NCI-H82 treated with DMSO at 0.1 percent for 48 hours (cell line): ENCODE measurements around the gene SIGLEC7.
"Not testable (repeated sequence)": the region's sequence is repeated elsewhere in the genome, so short reads cannot be mapped to it uniquely, and the experiment has no call there.

Experiments
- DNase-seq: peaks from one replicate; lab custom pipeline; 2025; ENCODE audit not compliant: unreplicated experiment; lab: John Stamatoyannopoulos, UW

SIGLEC7 gene

DNA sequence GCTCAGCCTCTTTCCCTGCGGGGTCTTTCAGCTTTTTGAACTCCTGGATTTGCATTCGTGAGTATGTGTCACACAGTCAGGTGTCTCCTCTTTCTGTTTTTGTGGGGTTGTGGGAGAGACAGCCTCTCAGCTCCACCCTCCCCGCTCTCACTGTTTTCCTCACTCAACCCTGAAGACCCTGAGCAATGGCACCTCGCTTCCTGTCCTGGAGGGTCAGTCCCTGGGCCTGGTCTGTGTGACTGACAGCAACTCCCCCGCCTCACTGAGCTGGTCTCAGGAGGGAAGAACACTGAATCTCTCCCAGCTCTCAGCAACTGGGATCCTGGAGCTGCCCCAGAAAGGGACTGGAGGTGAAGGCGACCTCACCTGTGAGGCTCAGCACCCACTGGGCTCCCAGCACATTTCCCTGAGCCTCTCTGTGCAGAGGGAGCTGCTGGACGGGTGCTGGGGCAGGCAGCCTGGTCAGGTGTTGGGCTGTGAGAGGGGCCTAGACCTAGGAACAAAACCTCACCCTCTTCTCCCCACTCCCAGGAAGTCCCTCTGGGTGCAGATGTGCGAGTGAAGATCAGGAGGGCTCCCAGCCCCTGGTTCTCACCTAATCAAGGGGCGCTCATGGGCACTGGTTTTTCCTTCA, 4.2 kb upstream of the SIGLEC7 start:
- DNase-seq: no peak

DNA sequence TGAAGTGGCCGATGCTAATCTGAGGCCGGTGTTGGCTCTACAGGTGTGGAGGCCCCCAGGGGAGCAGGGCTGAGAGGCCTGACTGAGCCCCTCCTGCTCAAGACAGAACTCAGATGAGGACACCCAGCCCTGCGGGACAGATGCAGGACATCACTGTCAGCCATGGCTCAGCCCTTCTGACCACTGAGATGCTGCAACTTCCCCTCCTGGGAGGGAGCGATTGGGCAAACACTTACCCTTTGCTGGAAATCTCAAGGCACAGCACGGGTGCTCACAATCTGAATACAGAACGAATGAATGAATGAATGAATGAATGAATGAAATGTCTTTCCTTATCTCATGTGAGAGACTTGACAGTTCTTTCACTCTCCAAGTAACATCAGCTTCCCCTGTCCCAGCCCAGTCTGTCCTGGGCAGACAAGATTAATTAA, 3.5 kb upstream of the SIGLEC7 start:
- DNase-seq: no peak

DNA sequence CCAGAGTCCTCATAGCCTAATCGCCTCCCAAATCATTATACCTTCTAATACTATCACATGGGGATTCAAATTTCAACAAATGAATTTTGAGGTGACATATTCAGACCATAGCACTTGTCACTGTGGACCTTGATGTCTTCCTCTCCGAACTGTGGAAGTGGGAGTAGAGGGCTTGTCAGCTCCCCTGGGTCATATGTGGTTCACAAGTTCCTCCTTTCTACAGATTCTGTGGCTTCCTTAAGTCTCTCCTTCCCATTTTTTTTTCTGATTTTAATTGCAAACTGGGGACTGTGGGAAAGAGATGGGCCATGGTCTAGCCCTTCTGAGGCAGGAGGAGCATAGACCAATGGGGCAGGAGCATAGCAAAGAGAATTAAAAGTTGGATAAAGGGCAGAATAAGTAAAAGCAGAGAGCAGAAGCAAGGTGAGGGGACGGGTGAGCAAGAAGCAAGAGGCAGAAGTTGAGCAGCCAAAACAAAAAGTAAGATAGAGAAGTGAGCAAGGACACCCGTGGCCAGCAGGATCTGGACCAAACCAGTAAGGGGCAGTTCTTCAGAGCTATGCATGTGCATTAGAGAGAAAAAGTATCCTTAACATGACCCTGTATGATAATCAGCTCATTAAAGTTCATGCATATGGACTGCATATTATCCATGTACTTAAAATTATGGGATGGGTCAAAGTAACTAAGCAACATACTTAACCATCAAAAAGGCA, 2.6 kb upstream of the SIGLEC7 start:
- DNase-seq: no peak

DNA sequence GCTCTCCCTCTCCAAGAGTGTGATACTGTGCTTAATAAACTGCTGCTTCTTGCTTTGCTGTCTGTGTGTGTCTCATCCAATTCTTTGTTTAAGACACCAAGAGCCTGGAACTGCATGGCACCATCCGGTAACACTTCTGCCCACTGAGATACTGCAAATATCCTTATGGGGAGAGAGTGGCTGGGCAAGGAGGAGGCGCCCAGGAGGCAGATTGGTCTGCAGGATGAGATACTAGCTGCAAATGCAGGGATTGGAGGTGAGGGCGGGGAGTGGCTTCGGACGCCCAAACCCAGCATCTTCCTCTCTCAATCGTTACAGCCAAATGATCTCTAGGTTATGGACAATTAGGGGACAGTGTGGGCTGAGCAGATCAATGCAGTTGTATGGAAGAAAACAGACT, 1.7 kb upstream of the SIGLEC7 start:
- DNase-seq: no peak

DNA sequence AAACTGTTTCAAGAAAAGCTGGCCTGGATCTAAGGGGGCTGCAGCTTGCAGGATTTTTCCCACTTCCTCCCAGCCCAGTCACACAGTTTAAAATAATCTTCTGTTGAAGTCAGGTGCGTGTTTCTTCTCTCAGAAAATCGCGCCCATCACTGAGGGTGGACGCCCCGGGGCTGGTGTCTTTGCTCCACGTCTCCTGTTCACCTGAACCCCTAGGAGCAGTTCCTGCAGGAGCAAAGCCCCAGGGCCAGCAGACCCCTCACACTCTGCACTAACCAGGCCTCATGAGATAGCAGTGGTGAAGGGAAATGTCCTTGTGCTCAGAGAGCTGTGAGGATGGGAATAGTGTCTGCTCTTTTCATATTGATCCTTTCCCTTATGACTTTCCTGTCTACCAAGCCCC, 920 bp upstream of the SIGLEC7 start:
- no peak for DNase-seq

DNA sequence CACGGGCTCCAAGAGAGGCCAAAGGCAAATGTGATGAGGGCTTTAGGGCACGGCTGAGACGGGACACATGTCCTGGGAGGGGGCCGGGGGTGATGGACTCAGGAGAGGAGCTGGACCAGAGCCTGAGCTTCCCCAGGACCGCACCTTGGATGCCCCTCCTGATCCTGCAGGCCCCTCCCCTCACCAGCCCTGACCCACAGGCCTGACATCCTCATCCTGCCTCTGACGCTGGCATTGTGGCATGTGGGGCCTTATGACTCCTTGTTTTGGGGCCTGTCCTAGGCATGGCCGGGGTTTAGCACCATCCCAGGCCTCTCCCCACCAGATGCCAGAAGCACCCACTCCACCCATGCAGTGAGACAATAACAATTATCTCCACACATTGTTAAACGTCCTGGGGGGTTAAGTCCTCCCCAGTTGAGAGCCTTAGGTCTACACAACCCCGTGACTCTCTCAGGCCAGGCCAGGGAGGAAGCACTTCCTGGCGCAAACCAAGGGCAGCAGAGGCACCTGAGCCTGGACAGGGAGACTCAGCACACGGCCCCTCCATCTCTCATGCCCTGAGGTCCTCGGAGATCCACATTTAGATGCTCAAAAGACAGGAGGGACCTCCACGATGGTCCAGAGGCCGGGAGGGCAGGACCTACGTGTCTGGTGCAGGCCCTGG, 841 bp downstream of the SIGLEC7 start:
- not testable (repeated sequence) for DNase-seq

DNA sequence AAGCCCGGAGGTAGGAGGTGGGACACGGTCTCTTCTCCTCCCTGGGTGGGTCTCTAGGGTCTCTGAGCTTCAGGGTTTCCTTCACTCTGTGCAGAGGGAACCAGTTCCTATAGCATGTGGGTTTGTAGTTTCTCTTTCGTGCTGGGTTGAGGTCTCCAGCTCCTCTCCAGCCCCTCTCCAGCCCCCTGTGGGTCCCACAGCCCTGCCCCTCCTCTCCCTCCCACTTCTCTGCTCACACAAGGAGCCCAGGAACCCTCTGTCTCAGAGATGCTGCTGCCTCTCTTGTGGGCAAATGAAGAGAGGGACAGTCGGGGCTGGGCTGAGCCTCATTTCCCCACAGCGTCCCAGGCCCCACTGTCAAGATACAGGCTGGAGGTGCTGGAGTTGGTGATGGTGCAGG, 1.4 kb downstream of the SIGLEC7 start:
- no peak for DNase-seq

DNA sequence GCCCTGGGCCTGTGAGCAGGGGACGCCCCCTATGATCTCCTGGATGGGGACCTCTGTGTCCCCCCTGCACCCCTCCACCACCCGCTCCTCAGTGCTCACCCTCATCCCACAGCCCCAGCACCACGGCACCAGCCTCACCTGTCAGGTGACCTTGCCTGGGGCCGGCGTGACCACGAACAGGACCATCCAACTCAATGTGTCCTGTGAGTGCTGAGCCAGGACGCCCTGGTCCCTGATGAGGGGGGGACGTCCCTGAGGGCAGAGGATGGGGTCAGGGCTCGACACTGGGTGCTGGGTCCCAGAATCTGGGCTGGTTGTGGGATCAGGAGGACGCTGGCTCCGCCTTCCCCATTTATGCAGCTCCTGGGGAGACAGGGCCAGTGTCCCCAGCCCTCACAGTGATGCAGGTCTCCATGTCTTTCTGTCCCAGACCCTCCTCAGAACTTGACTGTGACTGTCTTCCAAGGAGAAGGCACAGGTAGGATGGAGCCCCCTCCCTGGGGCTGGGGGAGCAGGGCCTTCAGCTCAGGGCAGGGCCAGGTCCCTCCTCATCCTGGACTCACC, 2.5 kb downstream of the SIGLEC7 start:
- no peak for DNase-seq

DNA sequence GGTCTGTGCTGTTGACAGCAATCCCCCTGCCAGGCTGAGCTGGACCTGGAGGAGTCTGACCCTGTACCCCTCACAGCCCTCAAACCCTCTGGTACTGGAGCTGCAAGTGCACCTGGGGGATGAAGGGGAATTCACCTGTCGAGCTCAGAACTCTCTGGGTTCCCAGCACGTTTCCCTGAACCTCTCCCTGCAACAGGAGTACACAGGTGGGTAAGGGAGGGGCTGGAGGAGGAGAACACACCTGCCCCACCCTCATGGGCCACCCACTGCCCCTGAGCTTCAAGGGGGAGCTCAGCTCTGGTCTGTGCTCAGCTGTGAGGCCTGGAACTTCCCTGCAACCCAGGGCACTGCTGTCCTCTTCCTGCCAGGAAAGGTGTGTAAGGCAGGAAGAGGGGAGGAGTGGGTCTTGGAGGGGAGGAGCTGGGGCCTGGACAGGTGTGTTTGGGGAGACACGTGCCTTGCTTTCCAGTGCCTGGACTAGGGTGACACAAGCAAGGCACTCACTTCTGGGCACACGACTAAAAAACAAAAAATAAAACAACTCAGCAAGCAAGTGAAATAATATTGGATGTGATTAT, 3.9 kb downstream of the SIGLEC7 start:
- no peak for DNase-seq

DNA sequence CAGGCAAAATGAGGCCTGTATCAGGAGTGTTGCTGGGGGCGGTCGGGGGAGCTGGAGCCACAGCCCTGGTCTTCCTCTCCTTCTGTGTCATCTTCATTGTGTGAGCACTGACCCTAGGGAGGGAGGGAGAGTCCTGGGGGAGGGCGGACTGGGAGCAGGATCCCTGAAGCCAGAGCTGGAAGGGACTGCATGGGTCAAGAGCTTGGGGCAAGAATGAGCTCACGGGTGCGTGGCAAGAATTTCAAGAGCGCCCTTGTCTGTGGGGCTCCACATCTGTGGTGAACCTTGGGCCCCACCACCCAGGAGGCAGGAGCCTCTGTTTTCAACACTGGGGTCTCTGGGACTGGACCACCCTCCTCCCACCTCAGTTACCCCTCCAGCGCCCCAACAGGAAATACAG, 4.7 kb downstream of the SIGLEC7 start:
- DNase-seq: no peak

DNA sequence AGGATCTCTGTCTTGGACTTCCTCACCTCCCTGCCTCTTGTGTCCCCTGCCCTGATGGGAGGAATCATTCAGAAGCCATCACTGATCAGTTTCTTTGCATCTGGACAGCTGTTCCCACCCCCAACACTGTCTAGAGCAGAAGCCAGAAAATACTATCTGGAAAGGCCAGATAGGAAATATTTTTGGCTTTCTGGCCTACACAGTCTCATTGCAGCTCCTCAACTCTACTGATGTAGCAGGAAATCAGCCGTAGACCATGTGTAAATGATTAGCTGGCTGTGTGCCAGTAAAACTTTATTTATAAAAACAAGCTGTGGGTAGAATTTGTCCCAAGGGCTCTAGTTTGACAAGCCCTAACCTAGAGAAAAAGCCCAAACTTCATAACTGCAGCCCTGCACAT, 5.6 kb downstream of the SIGLEC7 start:
- no peak for DNase-seq

DNA sequence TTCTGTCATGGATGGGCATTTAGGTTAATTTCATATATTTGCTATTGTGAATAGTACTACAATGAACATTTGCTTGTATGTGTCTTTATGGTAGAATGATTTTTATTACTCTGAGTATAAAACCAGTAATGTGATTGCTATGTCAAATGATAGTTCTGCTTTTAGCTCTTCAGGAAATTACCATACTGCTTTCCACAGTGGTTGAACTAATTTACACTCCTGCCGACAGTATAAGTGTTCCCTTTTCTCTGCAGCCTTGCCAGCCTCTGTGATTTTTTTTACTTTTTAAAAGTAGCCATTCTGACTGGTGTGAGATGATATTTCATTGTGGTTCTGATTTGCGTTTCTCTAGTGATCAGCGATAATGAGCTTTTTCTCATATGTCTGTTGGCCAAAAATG, 6.5 kb downstream of the SIGLEC7 start:
- DNase-seq: no peak

DNA sequence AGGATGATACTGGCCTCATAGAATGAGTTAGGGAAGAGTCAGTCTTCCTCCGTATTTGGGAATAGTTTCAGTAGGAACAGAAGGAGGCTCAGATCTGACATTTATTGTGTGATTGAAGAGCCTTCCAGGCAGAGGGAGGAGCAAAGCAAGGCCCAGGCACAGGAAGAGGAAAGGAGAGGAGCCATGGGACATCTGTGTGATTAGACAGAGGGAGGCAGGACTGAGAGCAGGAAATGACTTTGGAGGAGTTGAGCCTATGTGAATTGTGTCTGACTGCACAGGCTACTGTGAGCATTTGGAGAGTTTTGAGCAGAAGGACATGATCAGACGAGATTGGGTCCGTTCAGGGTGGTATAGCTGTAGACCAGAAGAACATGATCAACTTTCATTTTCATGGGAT, 8.5 kb downstream of the SIGLEC7 start:
- no peak for DNase-seq

DNA sequence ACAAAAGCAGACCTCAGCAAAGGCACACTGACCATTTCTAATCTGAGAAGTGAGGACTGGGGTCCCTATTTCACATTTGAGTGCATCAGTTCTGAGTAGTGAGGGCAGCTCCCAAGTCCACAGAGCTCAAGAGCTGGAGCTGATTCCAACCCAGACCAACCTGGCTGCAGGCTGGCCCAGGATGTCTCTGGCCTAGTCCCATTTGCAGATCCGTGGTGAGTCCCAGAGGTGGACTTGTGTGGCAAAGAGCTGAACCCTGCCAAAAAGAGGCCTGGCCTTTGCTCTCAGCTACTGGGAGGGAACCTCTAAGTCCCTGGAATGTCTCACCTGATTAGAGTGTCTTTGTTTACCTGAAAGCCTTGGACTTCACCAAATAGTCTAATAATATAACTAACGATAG, 14.6 kb downstream of the SIGLEC7 start:
- DNase-seq: no peak

DNA sequence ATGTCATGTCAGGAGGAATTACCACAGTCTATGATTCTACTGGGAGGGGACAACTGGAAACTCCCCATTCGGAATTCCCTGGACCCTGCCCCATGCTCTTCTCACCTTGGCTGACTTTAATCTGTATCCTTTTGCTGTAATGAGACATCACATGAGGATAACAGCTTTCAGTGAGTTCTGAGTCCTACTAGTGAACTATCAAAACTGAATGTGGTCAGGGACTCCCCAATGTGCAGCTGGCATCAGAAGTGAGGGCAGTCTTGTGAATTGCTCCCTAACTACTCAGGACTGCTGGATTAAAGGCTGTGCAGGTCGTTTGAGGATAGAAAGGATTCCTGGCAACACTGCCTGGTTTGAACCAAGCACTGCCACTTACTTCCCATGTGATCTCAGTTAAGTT, 15.2 kb downstream of the SIGLEC7 start:
- DNase-seq: no peak

DNA sequence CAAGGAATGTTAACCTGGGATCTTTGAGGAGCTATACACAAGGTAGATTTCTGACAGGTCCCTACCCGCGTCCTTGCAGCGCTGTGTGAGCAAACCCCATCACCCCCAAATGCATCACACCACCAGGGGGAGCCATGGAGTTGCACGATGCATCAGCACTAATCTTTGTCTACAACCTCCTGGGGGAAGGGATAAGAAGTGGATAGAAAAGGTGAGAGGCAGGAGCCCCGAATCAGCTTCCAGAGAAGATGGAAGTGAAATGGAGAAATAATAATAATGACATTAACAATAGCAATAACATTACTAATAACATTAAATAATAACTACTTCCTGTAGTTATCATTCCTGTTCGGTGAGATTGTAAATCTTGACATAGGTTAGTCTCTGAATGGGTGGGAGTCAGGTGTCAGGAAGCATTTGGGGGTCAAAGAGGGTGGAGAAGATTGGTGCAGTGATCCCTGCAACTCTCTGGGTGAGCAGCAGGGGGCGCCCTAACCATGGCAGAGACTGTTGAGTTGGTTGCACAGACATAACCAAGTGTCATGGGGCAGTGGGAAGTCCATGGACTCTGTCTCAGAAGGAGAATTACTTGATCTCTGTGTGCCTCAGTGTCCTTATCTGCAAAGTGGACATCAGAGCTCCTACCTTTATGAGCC, 16.5 kb downstream of the SIGLEC7 start:
- no peak for DNase-seq

DNA sequence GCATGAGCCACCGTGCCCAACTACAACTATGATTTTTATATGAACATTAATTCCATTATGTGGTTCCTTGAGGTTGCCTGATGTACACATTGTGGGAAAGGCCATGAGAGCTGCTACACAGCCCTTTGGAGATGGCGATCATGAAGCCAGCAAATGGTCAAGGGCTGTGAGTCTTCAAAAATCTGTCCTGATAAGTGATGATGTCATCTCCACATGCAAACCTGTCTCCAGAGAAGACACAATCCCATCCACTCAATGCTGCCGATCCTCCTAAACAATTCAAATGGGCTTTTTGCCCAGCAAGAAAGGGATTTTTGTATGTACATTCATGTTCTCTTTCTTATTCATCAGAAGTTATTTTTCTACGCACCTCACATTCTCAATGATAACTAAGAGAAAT, 17.6 kb downstream of the SIGLEC7 start:
- DNase-seq: no peak

DNA sequence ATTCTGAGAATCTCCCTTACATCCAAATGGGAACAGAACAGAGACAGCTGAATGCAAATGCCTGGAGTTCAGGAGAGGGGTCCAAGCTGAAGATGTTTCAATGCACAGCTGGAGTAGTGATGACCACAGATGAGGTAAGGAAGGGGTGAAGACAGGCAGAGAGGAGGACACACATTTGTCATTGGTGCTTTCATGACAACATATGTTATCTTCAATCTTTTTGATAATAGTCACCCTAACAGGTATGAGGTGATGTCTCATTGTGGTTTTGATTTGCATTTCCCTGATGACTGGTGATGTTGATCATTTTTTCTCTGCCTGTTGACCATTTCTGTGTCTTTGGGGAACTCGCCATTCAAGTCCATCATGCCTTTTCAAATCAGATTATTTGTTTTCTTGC, 19.2 kb downstream of the SIGLEC7 start:
- DNase-seq: no peak

DNA sequence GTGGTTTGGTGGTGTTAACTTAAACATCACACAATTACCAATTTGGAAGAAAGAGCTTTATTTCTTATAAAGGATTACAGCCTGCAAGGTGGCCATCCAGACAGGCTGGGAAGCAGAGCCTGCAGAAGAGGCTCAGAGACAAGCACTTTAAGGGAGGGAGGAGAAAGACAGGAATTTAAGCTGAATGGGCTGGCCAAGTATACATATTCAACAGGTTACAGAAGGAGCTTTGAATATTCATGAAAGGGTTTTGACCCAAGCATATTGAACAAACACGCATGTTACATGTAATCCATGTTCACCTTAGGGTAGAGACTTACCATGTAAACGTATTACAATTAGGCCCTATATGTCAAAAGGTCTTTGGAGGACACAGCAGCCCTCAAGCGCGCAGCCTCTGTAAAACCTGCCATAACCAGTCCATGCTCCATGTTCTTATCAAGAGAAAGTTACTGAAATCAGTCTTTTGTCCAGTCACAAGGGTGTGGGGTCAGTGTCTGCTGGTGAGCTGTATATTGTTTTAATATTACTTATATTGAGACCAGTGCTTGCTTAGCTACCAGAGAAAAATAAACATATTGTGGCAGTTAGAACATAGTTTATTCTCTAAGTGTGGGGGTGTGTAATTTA, 19.9 kb downstream of the SIGLEC7 start:
- no peak for DNase-seq

DNA sequence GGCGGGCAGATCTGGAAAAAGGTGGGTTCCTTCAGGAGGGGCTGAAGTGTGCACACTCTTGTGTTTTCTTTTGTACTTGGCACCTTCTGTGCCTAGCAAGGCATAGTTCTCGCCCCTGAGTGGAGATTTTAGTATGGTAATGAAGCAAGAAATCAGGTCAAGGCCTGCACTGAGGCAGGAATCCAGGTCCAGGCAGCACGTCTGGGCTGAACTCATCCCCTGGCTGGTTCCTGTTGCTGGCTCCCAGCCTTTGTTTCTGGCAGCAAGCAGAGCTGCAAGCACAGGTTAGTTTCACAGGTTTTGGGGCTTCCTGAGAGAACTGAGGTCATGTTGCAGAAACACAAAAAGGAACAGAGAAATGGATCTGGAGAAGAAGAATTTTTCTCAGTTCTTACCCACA, 21.2 kb downstream of the SIGLEC7 start:
- DNase-seq: no peak

DNA sequence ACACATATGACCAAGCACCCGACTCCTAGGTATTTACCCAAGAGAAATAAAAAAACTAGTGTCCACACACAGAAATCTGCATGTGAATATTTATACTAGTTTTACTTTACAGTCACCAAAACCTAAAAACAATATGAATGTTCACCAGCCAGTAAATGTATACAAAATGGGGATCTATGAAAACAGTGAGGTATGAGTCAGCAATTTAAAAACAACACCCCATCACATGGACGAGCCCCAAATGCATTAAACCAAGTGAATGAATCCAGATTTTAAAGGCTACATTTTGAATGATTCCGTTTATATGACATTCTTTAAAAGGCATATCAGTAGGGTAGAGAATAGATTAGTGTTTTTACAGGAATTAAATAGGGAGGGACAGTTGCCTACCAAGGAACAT, 22.1 kb downstream of the SIGLEC7 start:
- no peak for DNase-seq
